ENCODE measurements around the gene MOV10.

The MOV10 gene

DNA sequence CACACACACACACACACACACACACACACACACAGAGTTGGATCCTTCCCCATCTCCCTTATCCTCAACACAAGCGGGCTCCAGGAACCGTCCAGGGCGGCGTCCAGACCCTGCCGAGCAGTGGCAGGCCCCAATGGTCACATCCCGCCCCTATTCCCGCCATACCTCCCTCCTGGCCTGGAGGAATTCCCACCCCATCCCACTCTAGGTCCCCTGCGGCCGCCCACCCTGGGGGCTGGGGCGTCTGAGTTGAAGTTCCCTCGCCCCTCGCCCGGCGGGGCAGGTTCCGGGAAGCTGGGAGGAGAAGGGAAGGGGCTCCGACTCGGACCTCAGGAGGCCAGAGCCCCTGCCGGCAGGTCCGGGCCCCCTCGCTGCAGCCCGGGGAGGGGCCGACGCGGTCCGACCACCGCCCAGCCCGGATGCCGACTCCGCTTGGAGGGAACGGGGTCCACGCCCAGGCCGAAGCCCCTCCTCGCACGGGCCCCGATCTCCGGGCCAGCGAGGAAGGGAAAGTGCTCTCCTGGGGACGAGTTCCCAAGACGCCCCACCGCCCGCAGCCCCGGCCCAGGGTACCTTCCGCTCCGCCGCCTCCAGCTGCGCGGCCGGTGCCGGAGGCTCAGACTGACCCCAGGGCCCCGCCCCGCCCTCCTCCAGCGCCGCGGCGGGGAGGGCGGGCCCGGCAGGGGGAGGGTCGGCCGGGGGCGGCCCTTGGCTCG is 32.2 kb downstream of the MOV10 start, which contains the start of gene RHOC (continued):
- peak; percentile 71 for TF ChIP-seq ZNF366 (tag by site-specific recombination; conservative IDR thresholded peaks at IDR 0.05)
- no peak for TF ChIP-seq ZNF549 (tag by site-specific recombination; IDR thresholded peaks at IDR 0.05)
- TF ChIP-seq ZNF791 (tag by site-specific recombination; IDR thresholded peaks at IDR 0.05), result no peak
- TF ChIP-seq, protein P1, sequence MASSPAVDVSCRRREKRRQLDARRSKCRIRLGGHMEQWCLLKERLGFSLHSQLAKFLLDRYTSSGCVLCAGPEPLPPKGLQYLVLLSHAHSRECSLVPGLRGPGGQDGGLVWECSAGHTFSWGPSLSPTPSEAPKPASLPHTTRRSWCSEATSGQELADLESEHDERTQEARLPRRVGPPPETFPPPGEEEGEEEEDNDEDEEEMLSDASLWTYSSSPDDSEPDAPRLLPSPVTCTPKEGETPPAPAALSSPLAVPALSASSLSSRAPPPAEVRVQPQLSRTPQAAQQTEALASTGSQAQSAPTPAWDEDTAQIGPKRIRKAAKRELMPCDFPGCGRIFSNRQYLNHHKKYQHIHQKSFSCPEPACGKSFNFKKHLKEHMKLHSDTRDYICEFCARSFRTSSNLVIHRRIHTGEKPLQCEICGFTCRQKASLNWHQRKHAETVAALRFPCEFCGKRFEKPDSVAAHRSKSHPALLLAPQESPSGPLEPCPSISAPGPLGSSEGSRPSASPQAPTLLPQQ (tag by site-specific recombination; IDR thresholded peaks at IDR 0.05), result no peak
- no peak for TF ChIP-seq ZNF768 (tag by site-specific recombination; IDR thresholded peaks at IDR 0.05)
- TF ChIP-seq ZNF394 (tag by site-specific recombination; IDR thresholded peaks at IDR 0.05; ENCODE audit: borderline replicate concordance), result no peak
- TF ChIP-seq ZBTB7A (tag by site-specific recombination; IDR thresholded peaks at IDR 0.05; ENCODE audit: low read depth), result peak; percentile 13; the same call in 1 of the 2 replicates
- peak; percentile 80 for TF ChIP-seq ZNF600 (tag by site-specific recombination; IDR thresholded peaks at IDR 0.05)
- TF ChIP-seq GLIS1 (tag by site-specific recombination; IDR thresholded peaks at IDR 0.05), result peak; percentile 64
- no peak for TF ChIP-seq ZNF585B (tag by site-specific recombination; IDR thresholded peaks at IDR 0.05)
- no peak for TF ChIP-seq ZNF664 (tag by site-specific recombination; IDR thresholded peaks at IDR 0.05)
- TF ChIP-seq, protein P2, sequence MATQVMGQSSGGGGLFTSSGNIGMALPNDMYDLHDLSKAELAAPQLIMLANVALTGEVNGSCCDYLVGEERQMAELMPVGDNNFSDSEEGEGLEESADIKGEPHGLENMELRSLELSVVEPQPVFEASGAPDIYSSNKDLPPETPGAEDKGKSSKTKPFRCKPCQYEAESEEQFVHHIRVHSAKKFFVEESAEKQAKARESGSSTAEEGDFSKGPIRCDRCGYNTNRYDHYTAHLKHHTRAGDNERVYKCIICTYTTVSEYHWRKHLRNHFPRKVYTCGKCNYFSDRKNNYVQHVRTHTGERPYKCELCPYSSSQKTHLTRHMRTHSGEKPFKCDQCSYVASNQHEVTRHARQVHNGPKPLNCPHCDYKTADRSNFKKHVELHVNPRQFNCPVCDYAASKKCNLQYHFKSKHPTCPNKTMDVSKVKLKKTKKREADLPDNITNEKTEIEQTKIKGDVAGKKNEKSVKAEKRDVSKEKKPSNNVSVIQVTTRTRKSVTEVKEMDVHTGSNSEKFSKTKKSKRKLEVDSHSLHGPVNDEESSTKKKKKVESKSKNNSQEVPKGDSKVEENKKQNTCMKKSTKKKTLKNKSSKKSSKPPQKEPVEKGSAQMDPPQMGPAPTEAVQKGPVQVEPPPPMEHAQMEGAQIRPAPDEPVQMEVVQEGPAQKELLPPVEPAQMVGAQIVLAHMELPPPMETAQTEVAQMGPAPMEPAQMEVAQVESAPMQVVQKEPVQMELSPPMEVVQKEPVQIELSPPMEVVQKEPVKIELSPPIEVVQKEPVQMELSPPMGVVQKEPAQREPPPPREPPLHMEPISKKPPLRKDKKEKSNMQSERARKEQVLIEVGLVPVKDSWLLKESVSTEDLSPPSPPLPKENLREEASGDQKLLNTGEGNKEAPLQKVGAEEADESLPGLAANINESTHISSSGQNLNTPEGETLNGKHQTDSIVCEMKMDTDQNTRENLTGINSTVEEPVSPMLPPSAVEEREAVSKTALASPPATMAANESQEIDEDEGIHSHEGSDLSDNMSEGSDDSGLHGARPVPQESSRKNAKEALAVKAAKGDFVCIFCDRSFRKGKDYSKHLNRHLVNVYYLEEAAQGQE (tag by site-specific recombination; IDR thresholded peaks at IDR 0.05), result 0 out of 2 replicates have a peak, but pooled peaks have one; percentile 17
- peak; percentile 9; the same call in 1 of the 2 replicates for TF ChIP-seq SP7 (tag by site-specific recombination; IDR thresholded peaks at IDR 0.05)
- TF ChIP-seq, protein P3, sequence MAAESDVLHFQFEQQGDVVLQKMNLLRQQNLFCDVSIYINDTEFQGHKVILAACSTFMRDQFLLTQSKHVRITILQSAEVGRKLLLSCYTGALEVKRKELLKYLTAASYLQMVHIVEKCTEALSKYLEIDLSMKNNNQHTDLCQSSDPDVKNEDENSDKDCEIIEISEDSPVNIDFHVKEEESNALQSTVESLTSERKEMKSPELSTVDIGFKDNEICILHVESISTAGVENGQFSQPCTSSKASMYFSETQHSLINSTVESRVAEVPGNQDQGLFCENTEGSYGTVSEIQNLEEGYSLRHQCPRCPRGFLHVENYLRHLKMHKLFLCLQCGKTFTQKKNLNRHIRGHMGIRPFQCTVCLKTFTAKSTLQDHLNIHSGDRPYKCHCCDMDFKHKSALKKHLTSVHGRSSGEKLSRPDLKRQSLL (tag by site-specific recombination; IDR thresholded peaks at IDR 0.05), result 0 out of 2 replicates have a peak, but pooled peaks have one; percentile 10
- TF ChIP-seq, protein P4, sequence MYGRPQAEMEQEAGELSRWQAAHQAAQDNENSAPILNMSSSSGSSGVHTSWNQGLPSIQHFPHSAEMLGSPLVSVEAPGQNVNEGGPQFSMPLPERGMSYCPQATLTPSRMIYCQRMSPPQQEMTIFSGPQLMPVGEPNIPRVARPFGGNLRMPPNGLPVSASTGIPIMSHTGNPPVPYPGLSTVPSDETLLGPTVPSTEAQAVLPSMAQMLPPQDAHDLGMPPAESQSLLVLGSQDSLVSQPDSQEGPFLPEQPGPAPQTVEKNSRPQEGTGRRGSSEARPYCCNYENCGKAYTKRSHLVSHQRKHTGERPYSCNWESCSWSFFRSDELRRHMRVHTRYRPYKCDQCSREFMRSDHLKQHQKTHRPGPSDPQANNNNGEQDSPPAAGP (tag by site-specific recombination; IDR thresholded peaks at IDR 0.05), result 0 out of 2 replicates have a peak, but pooled peaks have one; percentile 16
- TF ChIP-seq ZNF423 (tag by site-specific recombination; IDR thresholded peaks at IDR 0.05), result peak; percentile 25
- no peak for TF ChIP-seq ZNF621 (tag by site-specific recombination; IDR thresholded peaks at IDR 0.05)
- TF ChIP-seq, protein P5, sequence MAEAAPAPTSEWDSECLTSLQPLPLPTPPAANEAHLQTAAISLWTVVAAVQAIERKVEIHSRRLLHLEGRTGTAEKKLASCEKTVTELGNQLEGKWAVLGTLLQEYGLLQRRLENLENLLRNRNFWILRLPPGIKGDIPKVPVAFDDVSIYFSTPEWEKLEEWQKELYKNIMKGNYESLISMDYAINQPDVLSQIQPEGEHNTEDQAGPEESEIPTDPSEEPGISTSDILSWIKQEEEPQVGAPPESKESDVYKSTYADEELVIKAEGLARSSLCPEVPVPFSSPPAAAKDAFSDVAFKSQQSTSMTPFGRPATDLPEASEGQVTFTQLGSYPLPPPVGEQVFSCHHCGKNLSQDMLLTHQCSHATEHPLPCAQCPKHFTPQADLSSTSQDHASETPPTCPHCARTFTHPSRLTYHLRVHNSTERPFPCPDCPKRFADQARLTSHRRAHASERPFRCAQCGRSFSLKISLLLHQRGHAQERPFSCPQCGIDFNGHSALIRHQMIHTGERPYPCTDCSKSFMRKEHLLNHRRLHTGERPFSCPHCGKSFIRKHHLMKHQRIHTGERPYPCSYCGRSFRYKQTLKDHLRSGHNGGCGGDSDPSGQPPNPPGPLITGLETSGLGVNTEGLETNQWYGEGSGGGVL (tag by site-specific recombination; IDR thresholded peaks at IDR 0.05), result peak; percentile 74
- no peak for TF ChIP-seq MEIS1 (CRISPR knock-in tag; IDR thresholded peaks at IDR 0.05; ENCODE audit: borderline replicate concordance)
- TF ChIP-seq ZNF391 (tag by site-specific recombination; IDR thresholded peaks at IDR 0.05; ENCODE audit: borderline replicate concordance, low read depth), result no peak
- TF ChIP-seq ZFP69B (tag by site-specific recombination; IDR thresholded peaks at IDR 0.05), result 0 out of 2 replicates have a peak, but pooled peaks have one; percentile 27
- TF ChIP-seq, protein P6, sequence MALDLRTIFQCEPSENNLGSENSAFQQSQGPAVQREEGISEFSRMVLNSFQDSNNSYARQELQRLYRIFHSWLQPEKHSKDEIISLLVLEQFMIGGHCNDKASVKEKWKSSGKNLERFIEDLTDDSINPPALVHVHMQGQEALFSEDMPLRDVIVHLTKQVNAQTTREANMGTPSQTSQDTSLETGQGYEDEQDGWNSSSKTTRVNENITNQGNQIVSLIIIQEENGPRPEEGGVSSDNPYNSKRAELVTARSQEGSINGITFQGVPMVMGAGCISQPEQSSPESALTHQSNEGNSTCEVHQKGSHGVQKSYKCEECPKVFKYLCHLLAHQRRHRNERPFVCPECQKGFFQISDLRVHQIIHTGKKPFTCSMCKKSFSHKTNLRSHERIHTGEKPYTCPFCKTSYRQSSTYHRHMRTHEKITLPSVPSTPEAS (tag by site-specific recombination; IDR thresholded peaks at IDR 0.05), result peak; percentile 98
- TF ChIP-seq YY1 (tag by site-specific recombination; IDR thresholded peaks at IDR 0.05), result no peak
- no peak for TF ChIP-seq ZNF292 (tag by site-specific recombination; IDR thresholded peaks at IDR 0.05; ENCODE audit: borderline replicate concordance, low read depth)
- no peak for TF ChIP-seq ZNF558 (tag by site-specific recombination; IDR thresholded peaks at IDR 0.05)
- TF ChIP-seq ZNF670 (tag by site-specific recombination; IDR thresholded peaks at IDR 0.05; ENCODE audit: low read depth), result no peak
- TF ChIP-seq SETDB1 (IDR thresholded peaks at IDR 0.05; ENCODE audit: insufficient read length, low read length), result no peak
